PC-3 (cell line): ENCODE measurements around the gene GADL1. TPM values are rescaled to one million over a fixed set of nuclear protein-coding genes. Genes with fewer than 3 reads are reported as not detected.

Source experiments
- ATAC-seq: fragments of 200-7000 bp; cut with Tn5 transposase; 2 replicates; pipeline ENCODE4 v1.9.1; 2020; ENCODE audit warnings: mild to moderate bottlenecking, moderate library complexity
- BruUV-seq: library from RNA; stranded (reverse); fragments of 400-500 nt; replicated peaks from 2 replicates; lab custom pipeline; 2021; lab: Mats Ljungman, UMichigan
- CTCF ChIA-PET: fragments of 300-600 bp; sonication (Branson Sonifier 250); formaldehyde crosslinking; loops from one replicate; lab custom pipeline; 2022; ENCODE audit warnings: antibody characterized with exemption; lab: Charles Lee
- POLR2A ChIA-PET: fragments of 300-600 bp; sonication (Branson Sonifier 250); formaldehyde crosslinking; loops from one replicate; lab custom pipeline; 2022; ENCODE audit warnings: antibody characterized with exemption; ENCODE audit not compliant: unreplicated experiment; lab: Charles Lee
- DNase-seq: peaks from one replicate; pipeline ENCODE4 v3.0.0-alpha.2; 2015
- H2AFZ ChIP-seq: fragments of 300-600 bp; sonication (generic); 2 replicates; pipeline ENCODE4 v1.6.0; 2016; ENCODE audit warnings: antibody characterized with exemption, low read length
- H3F3A ChIP-seq: fragments of 300-600 bp; sonication (generic); one replicate; pipeline ENCODE4 v1.6.0; 2017; ENCODE audit warnings: antibody characterized with exemption, low read length, control low read depth, mild to moderate bottlenecking; ENCODE audit not compliant: unreplicated experiment
- H3K27ac ChIP-seq: fragments of 300-600 bp; sonication (generic); 2 replicates; pipeline ENCODE4 v1.5.1; 2016; ENCODE audit warnings: mild to moderate bottlenecking, low read length
- H3K27me3 ChIP-seq: fragments of 300-600 bp; sonication (generic); 2 replicates; pipeline ENCODE4 v1.6.1; 2016; ENCODE audit warnings: low read length, mixed read lengths
- H3K36me3 ChIP-seq: fragments of 300-600 bp; sonication (generic); 2 replicates; pipeline ENCODE4 v1.6.1; 2016; ENCODE audit warnings: low read depth, mixed run types, low read length, mixed read lengths
- H3K4me1 ChIP-seq: fragments of 300-600 bp; sonication (generic); 2 replicates; pipeline ENCODE4 v1.5.1; 2016; ENCODE audit warnings: low read length; ENCODE audit not compliant: insufficient read depth
- H3K4me2 ChIP-seq: fragments of 300-600 bp; sonication (generic); 2 replicates; pipeline ENCODE4 v1.6.0; 2016; ENCODE audit warnings: low read length
- H3K4me3 ChIP-seq: fragments of 300-600 bp; sonication (generic); 2 replicates; pipeline ENCODE4 v1.5.1; 2016; ENCODE audit warnings: mild to moderate bottlenecking, low read length, mixed read lengths
- H3K79me2 ChIP-seq: fragments of 300-600 bp; sonication (generic); 2 replicates; pipeline ENCODE4 v1.6.1; 2017; ENCODE audit warnings: low read length, mixed read lengths
- H3K9ac ChIP-seq: fragments of 300-600 bp; sonication (generic); 2 replicates; pipeline ENCODE4 v1.6.0; 2016; ENCODE audit warnings: mild to moderate bottlenecking, low read length
- H3K9me2 ChIP-seq: fragments of 300-600 bp; sonication (generic); replicated peaks from 2 replicates; pipeline ENCODE4 v1.6.1; 2016; ENCODE audit warnings: mixed run types, low read length, mixed read lengths
- H3K9me3 ChIP-seq: fragments of 300-600 bp; sonication (generic); 2 replicates; pipeline ENCODE4 v1.6.1; 2016; ENCODE audit warnings: low read length, mixed read lengths
- H4K20me1 ChIP-seq: fragments of 300-600 bp; sonication (generic); 2 replicates; pipeline ENCODE4 v1.6.1; 2016; ENCODE audit warnings: low read length, mixed read lengths
- EZH2 ChIP-seq: fragments of 300-600 bp; sonication (generic); IDR thresholded peaks from one replicate; pipeline ENCODE4 v1.6.1; 2017; ENCODE audit warnings: antibody characterized with exemption, mild to moderate bottlenecking, low read length; ENCODE audit not compliant: unreplicated experiment
- EZH2phosphoT487 ChIP-seq: fragments of 300-600 bp; sonication (generic); IDR thresholded peaks from 2 replicates; pipeline ENCODE4 v1.6.1; 2018; ENCODE audit warnings: mild to moderate bottlenecking, antibody characterized with exemption, low read length, borderline replicate concordance
- intact Hi-C: fragments of 100-400 bp; cut with micrococcal nuclease; formaldehyde crosslinking; loops from 2 replicates; pipeline ENCODE4 v1.9.0; 2023
- total RNA-seq: library from RNA; depleted of rRNA; stranded (reverse); fragments of >200 nt; gene quantifications from 2 replicates; pipeline ENCODE4 v1.2.3, GENCODE V29; 2014
- TF ChIP-seq, protein P1 (sequence below): fragments of 300-600 bp; sonication (generic); conservative IDR thresholded peaks from 2 replicates; pipeline ENCODE4 v1.5.1; 2017; ENCODE audit warnings: antibody characterized with exemption, low read depth, mild to moderate bottlenecking, low read length

The GADL1 gene
- total RNA-seq, 1 experiment from 2014 or later: not detected

DNA sequence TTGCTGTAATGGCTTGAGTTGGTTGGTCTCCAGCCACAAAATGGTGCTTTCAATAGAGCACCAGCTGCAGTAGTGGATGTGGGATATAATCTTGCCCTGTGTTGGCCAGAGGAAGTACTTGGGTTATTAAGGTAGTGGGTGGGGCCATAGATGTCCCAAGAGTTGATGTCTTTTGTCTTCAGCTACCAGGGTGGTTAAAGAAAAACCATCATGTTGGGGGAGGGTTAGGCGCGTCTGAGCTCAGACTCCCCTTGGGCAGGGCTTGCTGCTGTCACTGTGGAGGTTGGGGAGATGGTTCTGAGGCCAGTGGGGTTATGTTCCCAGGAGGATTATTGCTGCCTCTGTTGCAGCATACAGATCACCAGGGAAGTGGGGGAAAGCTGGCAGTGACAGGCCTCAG is 46.9 kb upstream of the GADL1 start:
- ATAC-seq (no peak), DNase-seq (no peak)
- H3K9ac ChIP-seq: no peak overlapping the region
- H4K20me1 ChIP-seq: no peaks in the 10 kb centered on the region
- no peaks in the 10 kb centered on the region for H3F3A ChIP-seq
- POLR2A ChIA-PET: no interaction called here
- no peaks in the 10 kb centered on the region for H3K79me2 ChIP-seq
- no peak for TF ChIP-seq EZH2
- no peak for TF ChIP-seq EZH2phosphoT487
- TF ChIP-seq, protein P1, sequence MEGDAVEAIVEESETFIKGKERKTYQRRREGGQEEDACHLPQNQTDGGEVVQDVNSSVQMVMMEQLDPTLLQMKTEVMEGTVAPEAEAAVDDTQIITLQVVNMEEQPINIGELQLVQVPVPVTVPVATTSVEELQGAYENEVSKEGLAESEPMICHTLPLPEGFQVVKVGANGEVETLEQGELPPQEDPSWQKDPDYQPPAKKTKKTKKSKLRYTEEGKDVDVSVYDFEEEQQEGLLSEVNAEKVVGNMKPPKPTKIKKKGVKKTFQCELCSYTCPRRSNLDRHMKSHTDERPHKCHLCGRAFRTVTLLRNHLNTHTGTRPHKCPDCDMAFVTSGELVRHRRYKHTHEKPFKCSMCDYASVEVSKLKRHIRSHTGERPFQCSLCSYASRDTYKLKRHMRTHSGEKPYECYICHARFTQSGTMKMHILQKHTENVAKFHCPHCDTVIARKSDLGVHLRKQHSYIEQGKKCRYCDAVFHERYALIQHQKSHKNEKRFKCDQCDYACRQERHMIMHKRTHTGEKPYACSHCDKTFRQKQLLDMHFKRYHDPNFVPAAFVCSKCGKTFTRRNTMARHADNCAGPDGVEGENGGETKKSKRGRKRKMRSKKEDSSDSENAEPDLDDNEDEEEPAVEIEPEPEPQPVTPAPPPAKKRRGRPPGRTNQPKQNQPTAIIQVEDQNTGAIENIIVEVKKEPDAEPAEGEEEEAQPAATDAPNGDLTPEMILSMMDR: no peak
- no TSS peak for BruUV-seq
- no peaks in the 10 kb centered on the region for H3K9me2 ChIP-seq
- H3K4me3 ChIP-seq: no peak overlapping the region
- H3K27ac ChIP-seq: no peak overlapping the region
- no peak overlapping the region for H3K4me2 ChIP-seq
- H3K27me3 ChIP-seq: no peaks in the 10 kb centered on the region
- intact Hi-C loops: no loop called here
- H2AFZ ChIP-seq: no peak overlapping the region
- H3K9me3 ChIP-seq: no peaks in the 10 kb centered on the region
- H3K4me1 ChIP-seq: peaks cover 5% of the 10 kb centered on the region; the same call in 1 of the 2 replicates
- H3K36me3 ChIP-seq: no peaks in the 10 kb centered on the region
- CTCF ChIA-PET: no interaction called here

DNA sequence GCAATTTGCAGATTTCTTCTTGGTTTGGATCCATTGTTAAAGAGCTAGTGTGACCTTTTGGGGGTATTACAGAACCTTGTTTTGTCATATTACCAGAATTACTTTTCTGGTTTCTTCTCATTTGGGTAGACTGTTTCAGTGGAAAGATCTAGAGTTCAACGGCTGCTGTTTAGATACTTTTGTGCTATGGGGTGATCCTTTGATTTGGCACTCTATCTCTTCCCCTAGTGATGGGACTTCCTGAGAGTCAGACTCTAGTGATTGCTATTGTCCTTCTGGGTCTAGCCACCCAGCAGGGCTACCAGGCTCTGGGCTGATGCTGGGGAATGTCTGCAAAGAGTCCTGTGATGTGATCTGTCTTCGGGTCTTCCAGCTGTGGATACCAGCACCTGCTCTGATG is 46.3 kb upstream of the GADL1 start:
- no peak for DNase-seq
- BruUV-seq: no TSS peak
- Histone ChIP-seq H3K36me3 (no peaks in the 10 kb centered on the region), H2AFZ (no peak overlapping the region), H3F3A (no peaks in the 10 kb centered on the region), H3K9me2 (no peaks in the 10 kb centered on the region), H3K4me1 (peaks cover 5% of the 10 kb centered on the region; the same call in 1 of the 2 replicates), H3K4me3 (no peak overlapping the region), H3K79me2 (no peaks in the 10 kb centered on the region), H3K27me3 (no peaks in the 10 kb centered on the region), H3K4me2 (no peak overlapping the region), H3K9me3 (no peaks in the 10 kb centered on the region), H3K27ac (no peak overlapping the region), H3K9ac (no peak overlapping the region), H4K20me1 (no peaks in the 10 kb centered on the region)
- no peak for TF ChIP-seq EZH2
- TF ChIP-seq, protein P1: no peak
- no peak for TF ChIP-seq EZH2phosphoT487
- intact Hi-C loops: no loop called here
- ATAC-seq: no peak
- ChIA-PET CTCF (no interaction called here), POLR2A (no interaction called here)

DNA sequence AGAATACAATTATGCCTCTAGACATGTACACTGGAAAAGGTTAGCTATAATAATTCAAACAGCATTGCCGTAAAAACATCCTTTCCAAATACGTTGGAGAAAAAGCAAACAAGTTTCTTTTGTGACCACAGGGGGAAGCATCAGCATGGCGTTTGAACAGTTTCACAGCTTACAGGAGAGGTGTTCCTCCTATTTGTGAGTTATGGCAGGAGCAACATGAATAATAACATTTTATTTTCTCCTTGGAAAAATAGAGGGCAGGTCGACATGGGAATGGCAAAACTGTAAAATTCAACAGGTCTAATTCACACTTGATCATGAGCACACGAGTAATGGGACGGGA is 39.7 kb upstream of the GADL1 start:
- H3K4me3 ChIP-seq: peak overlapping the region; percentile 10; the same call in 1 of the 2 replicates
- H3K27ac ChIP-seq: no peak overlapping the region
- H2AFZ ChIP-seq: peak overlapping the region; percentile 41; the same call in 1 of the 2 replicates
- intact Hi-C loops: loop anchor here (1.0 to 5.0 kb wide), 3 partner anchors 166 to 513 kb away; no protein-coding TSS in a partner anchor
- no TSS peak for BruUV-seq
- H4K20me1 ChIP-seq: no peaks in the 10 kb centered on the region
- no peaks in the 10 kb centered on the region for H3K4me1 ChIP-seq
- no peaks in the 10 kb centered on the region for H3K9me3 ChIP-seq
- DNase-seq: peak; percentile 68
- no peaks in the 10 kb centered on the region for H3K27me3 ChIP-seq
- CTCF ChIA-PET: interaction anchor here (0.5 to 1.4 kb wide), 8 partner anchors 8 to 198 kb away, joined by 3 to 8 read pairs (median 4); no protein-coding TSS in a partner anchor
- H3K79me2 ChIP-seq: no peaks in the 10 kb centered on the region
- peak overlapping the region; percentile 40 for H3K4me2 ChIP-seq
- no peak for TF ChIP-seq EZH2phosphoT487
- TF ChIP-seq, protein P1: peak; percentile 79
- H3K36me3 ChIP-seq: no peaks in the 10 kb centered on the region
- POLR2A ChIA-PET: no interaction called here
- no peaks in the 10 kb centered on the region for H3F3A ChIP-seq
- no peak overlapping the region for H3K9ac ChIP-seq
- ATAC-seq: peak; percentile 95
- no peaks in the 10 kb centered on the region for H3K9me2 ChIP-seq
